ENCODE data around the gene UPK2.

DNA sequence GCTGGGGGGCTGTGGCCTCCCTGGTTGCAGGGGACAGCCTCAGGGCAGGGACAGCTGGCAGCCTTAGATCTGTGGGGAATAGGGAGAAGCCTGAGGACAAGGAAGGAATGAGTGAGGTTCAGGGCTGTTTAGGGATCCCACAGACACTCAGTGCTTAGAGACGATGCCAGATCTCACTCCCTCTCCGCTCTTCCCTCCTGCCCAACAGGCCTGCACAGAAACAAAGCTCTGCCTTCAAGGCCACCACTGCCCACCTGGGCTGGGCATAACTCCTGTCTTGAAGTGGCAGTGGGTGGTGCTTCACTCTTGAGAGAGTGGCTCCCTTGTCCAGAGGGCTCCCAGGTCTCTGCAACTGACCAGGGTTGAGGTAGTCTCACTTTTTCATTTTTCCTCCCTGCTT is 28.7 kb downstream of the UPK2 start:
- no peak for TF ChIP-seq POLR2AphosphoS5 (IDR thresholded peaks at IDR 0.05; ENCODE audit: low read depth, low read length)
- TF ChIP-seq, protein P1, sequence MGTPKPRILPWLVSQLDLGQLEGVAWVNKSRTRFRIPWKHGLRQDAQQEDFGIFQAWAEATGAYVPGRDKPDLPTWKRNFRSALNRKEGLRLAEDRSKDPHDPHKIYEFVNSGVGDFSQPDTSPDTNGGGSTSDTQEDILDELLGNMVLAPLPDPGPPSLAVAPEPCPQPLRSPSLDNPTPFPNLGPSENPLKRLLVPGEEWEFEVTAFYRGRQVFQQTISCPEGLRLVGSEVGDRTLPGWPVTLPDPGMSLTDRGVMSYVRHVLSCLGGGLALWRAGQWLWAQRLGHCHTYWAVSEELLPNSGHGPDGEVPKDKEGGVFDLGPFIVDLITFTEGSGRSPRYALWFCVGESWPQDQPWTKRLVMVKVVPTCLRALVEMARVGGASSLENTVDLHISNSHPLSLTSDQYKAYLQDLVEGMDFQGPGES (IDR thresholded peaks at IDR 0.05; ENCODE audit: low read depth, low read length), result no peak
- no peak for TF ChIP-seq MXI1 (IDR thresholded peaks at IDR 0.05; ENCODE audit: low read depth, low read length)
- TF ChIP-seq EZH2phosphoT487 (IDR thresholded peaks at IDR 0.05; ENCODE audit: borderline replicate concordance, low read depth), result no peak
- TF ChIP-seq SMC3 (IDR thresholded peaks at IDR 0.05; ENCODE audit: low read depth, low read length), result no peak
- TF ChIP-seq, protein P2, sequence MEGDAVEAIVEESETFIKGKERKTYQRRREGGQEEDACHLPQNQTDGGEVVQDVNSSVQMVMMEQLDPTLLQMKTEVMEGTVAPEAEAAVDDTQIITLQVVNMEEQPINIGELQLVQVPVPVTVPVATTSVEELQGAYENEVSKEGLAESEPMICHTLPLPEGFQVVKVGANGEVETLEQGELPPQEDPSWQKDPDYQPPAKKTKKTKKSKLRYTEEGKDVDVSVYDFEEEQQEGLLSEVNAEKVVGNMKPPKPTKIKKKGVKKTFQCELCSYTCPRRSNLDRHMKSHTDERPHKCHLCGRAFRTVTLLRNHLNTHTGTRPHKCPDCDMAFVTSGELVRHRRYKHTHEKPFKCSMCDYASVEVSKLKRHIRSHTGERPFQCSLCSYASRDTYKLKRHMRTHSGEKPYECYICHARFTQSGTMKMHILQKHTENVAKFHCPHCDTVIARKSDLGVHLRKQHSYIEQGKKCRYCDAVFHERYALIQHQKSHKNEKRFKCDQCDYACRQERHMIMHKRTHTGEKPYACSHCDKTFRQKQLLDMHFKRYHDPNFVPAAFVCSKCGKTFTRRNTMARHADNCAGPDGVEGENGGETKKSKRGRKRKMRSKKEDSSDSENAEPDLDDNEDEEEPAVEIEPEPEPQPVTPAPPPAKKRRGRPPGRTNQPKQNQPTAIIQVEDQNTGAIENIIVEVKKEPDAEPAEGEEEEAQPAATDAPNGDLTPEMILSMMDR (IDR thresholded peaks at IDR 0.05), result no peak
- TF ChIP-seq, protein P3, sequence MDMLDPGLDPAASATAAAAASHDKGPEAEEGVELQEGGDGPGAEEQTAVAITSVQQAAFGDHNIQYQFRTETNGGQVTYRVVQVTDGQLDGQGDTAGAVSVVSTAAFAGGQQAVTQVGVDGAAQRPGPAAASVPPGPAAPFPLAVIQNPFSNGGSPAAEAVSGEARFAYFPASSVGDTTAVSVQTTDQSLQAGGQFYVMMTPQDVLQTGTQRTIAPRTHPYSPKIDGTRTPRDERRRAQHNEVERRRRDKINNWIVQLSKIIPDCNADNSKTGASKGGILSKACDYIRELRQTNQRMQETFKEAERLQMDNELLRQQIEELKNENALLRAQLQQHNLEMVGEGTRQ (IDR thresholded peaks at IDR 0.05; ENCODE audit: borderline replicate concordance, low read depth, low read length), result no peak
- TF ChIP-seq TAF1 (IDR thresholded peaks at IDR 0.05; ENCODE audit: borderline replicate concordance, low read depth, low read length), result no peak
